B cell (primary cell): ENCODE data around the gene PRPF31. TPM values are rescaled to one million over a fixed set of nuclear protein-coding genes. Genes with fewer than 3 reads are reported as not detected.
A peak's percentile ranks its signal among the peaks of the same experiment; 100 is the strongest.
"Not testable (repeated sequence)": the region's sequence is repeated elsewhere in the genome, so short reads cannot be mapped to it uniquely, and the experiment has no call there.

Experiments
- ATAC-seq: fragments of 200-7000 bp; cut with Tn5 transposase; one replicate; pipeline ENCODE4 v1.10.0; 2021; ENCODE audit warnings: low read depth, mild to moderate bottlenecking, moderate number of reproducible peaks, moderate library complexity
- CTCF ChIA-PET: fragments of 350-600 bp; sonication (Branson Sonifier 250); formaldehyde crosslinking; loops from one replicate; lab custom pipeline; 2021; ENCODE audit warnings: antibody characterized with exemption, inconsistent platforms; lab: Charles Lee
- POLR2A ChIA-PET: fragments of 350-600 bp; sonication (Branson Sonifier 250); formaldehyde crosslinking; loops from one replicate; lab custom pipeline; 2021; ENCODE audit warnings: antibody characterized with exemption; lab: Charles Lee
- DNase-seq: peaks from one replicate; pipeline ENCODE4 v3.0.0; 2013
- H2AFZ ChIP-seq: 2 replicates; pipeline ENCODE4 v1.6.1; 2012; ENCODE audit warnings: mild to moderate bottlenecking, low read depth, low read length; ENCODE audit not compliant: insufficient read depth, poor library complexity, severe bottlenecking
- H3K27ac ChIP-seq, 2 donors: 1 replicate in 1 of 2; 2 replicates in 1 of 2; pipeline ENCODE4 v1.5.1; 2012 to 2013; ENCODE audit warnings: low read length in 2 of 2, mild to moderate bottlenecking in 2 of 2, moderate library complexity in 1 of 2
- H3K27me3 ChIP-seq, 4 experiments: fragments of 200-600 bp in 1 of 4; sonication (generic) in 1 of 4; replicated peaks in 1 of 4; 1 replicate in 2 of 4; 2 replicates in 2 of 4; pipeline versions ENCODE4 v1.6.1 to v1.7.0; 2013 to 2016; ENCODE audit warnings: low read length in 3 of 4, mild to moderate bottlenecking in 2 of 4, mixed read lengths in 1 of 4, moderate library complexity in 1 of 4; ENCODE audit not compliant: insufficient read depth in 4 of 4, control insufficient read depth in 3 of 4; ENCODE audit errors: control extremely low read depth in 1 of 4
- H3K36me3 ChIP-seq, 2 experiments: replicated peaks in 1 of 2; 1 replicate in 1 of 2; 2 replicates in 1 of 2; pipeline versions ENCODE4 v1.6.1 to v1.7.1; 2013; ENCODE audit warnings: low read length in 1 of 2; ENCODE audit not compliant: insufficient read depth in 2 of 2, control insufficient read depth in 1 of 2; ENCODE audit errors: control extremely low read depth in 1 of 2, extremely low read depth in 1 of 2
- H3K4me1 ChIP-seq, 2 donors: fragments of 200-600 bp in 1 of 2; sonication (generic) in 1 of 2; 1 replicate in 1 of 2; 2 replicates in 1 of 2; pipeline versions ENCODE4 v1.5.1 to v1.6.1; 2013 to 2017; ENCODE audit warnings: low read length in 2 of 2; ENCODE audit not compliant: control insufficient read depth in 2 of 2, insufficient read depth in 2 of 2
- H3K4me2 ChIP-seq: replicated peaks from 2 replicates; pipeline ENCODE3; 2012; ENCODE audit warnings: mild to moderate bottlenecking, low read depth, low read length; ENCODE audit not compliant: poor library complexity, severe bottlenecking
- H3K4me3 ChIP-seq, 5 experiments: fragments of 200-600 bp in 1 of 5; sonication (generic) in 1 of 5; 1 replicate in 3 of 5; 2 replicates in 2 of 5; pipeline versions ENCODE4 v1.5.1 to v1.7.0; 2011 to 2016; ENCODE audit warnings: low read length in 4 of 5, mild to moderate bottlenecking in 4 of 5, low read depth in 2 of 5, control low read depth in 1 of 5, moderate library complexity in 1 of 5; ENCODE audit not compliant: insufficient read depth in 1 of 5; ENCODE audit errors: control extremely low read depth in 1 of 5, extremely low read depth in 1 of 5
- H3K79me2 ChIP-seq: fragments of 200-600 bp; sonication (generic); one replicate; pipeline ENCODE4 v1.6.0; 2016; ENCODE audit warnings: low read length; ENCODE audit not compliant: control insufficient read depth, insufficient read depth
- H3K9ac ChIP-seq: fragments of 200-600 bp; sonication (generic); 2 replicates; pipeline ENCODE4 v1.6.1; 2017; ENCODE audit warnings: mild to moderate bottlenecking, low read length, moderate library complexity
- H3K9me3 ChIP-seq, 3 donors: one replicate each; pipeline versions ENCODE4 v1.6.1 to v1.7.1; 2013; ENCODE audit warnings: low read length in 2 of 3; ENCODE audit not compliant: control insufficient read depth in 2 of 3, insufficient read depth in 1 of 3; ENCODE audit errors: control extremely low read depth in 1 of 3
- H4K20me1 ChIP-seq: 2 replicates; pipeline ENCODE4 v1.6.0; 2012; ENCODE audit warnings: mild to moderate bottlenecking, low read length; ENCODE audit not compliant: insufficient read depth, control insufficient read depth, poor library complexity, severe bottlenecking
- H3K27ac Mint-ChIP-seq: one replicate; pipeline ENCODE4 v1.8.0; 2021; ENCODE audit warnings: mixed read lengths
- H3K27me3 Mint-ChIP-seq: one replicate; pipeline ENCODE4 v1.8.0; 2021; ENCODE audit warnings: mixed read lengths
- H3K4me1 Mint-ChIP-seq: one replicate; pipeline ENCODE4 v1.8.0; 2021; ENCODE audit warnings: mixed read lengths
- H3K4me3 Mint-ChIP-seq: one replicate; pipeline ENCODE4 v1.8.0; 2021; ENCODE audit warnings: mixed read lengths
- H3K9me3 Mint-ChIP-seq: one replicate; pipeline ENCODE4 v1.8.0; 2022; ENCODE audit warnings: mixed read lengths; ENCODE audit not compliant: insufficient read depth
- EZH2 ChIP-seq: IDR thresholded peaks from 2 replicates; pipeline ENCODE4 v1.6.1; 2012; ENCODE audit warnings: borderline replicate concordance, low read depth, mild to moderate bottlenecking, moderate library complexity, low read length; ENCODE audit not compliant: insufficient read depth, poor library complexity, severe bottlenecking
- WGBS: methylation state at CpG from one replicate; pipeline ENCODE4 v1.1.5; 2013; ENCODE audit warnings: missing lambda C conversion rate; ENCODE audit not compliant: insufficient coverage; 5-methylcytosine and 5-hydroxymethylcytosine counted together
- intact Hi-C: fragments of 100-400 bp; cut with micrococcal nuclease; formaldehyde crosslinking; loops from one replicate; pipeline ENCODE4 v1.10.0; 2022
- polyA plus RNA-seq: library from polyadenylated mRNA; depleted of rRNA; stranded (reverse); fragments of >200 nt; gene quantifications from 2 replicates; pipeline ENCODE4 v1.2.3, GENCODE V29; 2012
- total RNA-seq, 2 donors: library from RNA; stranded (reverse); fragments of 120-200 nt in 1 of 2; gene quantifications; 1 replicate in 1 of 2; 2 replicates in 1 of 2; pipeline versions ENCODE4 v1.2.3 to v1.2.4, GENCODE V29; 2013 to 2022
- TF ChIP-seq, protein P1 (sequence below): fragments of 200-600 bp; IDR thresholded peaks from one replicate; pipeline ENCODE4 v1.8.0; 2022; ENCODE audit warnings: antibody characterized with exemption, mild to moderate bottlenecking

PRPF31 gene
- total and polyA plus RNA-seq, 2 donors (not counting 1 experiment from before 2014, with no cell fraction given): 61.2 to 66.2 TPM

DNA sequence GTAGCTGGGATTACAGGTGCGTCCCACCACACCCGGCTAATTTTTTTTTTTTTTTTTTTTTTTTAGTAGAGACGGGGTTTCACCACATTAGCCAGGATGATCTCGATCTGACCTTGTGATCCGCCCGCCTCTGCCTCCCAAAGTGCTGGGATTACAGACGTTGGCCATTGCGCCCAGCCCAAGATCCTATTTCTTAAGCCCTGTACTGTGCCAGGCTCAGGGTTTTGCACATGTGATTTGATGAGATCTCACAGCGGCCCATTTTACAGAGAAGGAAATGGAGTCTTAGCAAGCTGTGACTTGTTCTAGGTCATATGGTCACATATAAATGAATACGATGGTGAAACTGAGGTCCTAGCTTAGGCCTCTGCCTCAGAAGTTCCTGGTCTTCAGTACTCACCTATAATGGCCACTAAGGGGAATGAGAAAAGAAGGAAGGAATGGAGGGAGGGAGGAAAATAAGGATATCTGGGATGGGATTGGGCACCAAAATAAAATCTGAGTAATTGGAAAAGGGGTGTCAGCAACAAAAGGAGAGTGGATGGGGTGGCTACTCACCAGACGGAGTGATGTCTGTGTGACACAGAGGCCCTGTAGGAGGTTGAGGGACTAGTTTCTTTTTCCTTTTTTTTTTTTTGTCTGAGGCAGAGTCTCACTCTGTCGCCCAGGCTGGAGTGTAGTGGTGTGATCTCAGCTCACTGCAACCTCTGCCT, 16.2 kb upstream of the PRPF31 start:
- intact Hi-C loops: no loop called here
- Histone ChIP-seq H3K36me3 (no peaks in the 10 kb centered on the region), H3K79me2 (peaks cover 16% of the 10 kb centered on the region), H3K27me3 (peaks cover 0 to 21% (median 12%) of the 10 kb centered on the region in 4 experiments), H4K20me1 (no peaks in the 10 kb centered on the region), H3K9ac (no peak overlapping the region), H2AFZ (no peak overlapping the region), H3K4me2 (no peak overlapping the region), H3K4me3 (no peak overlapping the region), H3K9me3 (peaks cover 0 to 19% (median 0%) of the 10 kb centered on the region in 3 donors), H3K27ac (no peak overlapping the region), H3K4me1 (peaks cover 20 to 28% of the 10 kb centered on the region in 2 donors)
- peaks cover 20% of the 10 kb centered on the region for H3K4me1 Mint-ChIP-seq
- TF ChIP-seq, protein P1, sequence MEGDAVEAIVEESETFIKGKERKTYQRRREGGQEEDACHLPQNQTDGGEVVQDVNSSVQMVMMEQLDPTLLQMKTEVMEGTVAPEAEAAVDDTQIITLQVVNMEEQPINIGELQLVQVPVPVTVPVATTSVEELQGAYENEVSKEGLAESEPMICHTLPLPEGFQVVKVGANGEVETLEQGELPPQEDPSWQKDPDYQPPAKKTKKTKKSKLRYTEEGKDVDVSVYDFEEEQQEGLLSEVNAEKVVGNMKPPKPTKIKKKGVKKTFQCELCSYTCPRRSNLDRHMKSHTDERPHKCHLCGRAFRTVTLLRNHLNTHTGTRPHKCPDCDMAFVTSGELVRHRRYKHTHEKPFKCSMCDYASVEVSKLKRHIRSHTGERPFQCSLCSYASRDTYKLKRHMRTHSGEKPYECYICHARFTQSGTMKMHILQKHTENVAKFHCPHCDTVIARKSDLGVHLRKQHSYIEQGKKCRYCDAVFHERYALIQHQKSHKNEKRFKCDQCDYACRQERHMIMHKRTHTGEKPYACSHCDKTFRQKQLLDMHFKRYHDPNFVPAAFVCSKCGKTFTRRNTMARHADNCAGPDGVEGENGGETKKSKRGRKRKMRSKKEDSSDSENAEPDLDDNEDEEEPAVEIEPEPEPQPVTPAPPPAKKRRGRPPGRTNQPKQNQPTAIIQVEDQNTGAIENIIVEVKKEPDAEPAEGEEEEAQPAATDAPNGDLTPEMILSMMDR: no peak
- TF ChIP-seq EZH2: no peak
- no peaks in the 10 kb centered on the region for H3K9me3 Mint-ChIP-seq
- POLR2A ChIA-PET: no interaction called here
- CTCF ChIA-PET: no interaction called here
- H3K27ac Mint-ChIP-seq: no peak overlapping the region
- 97% methylated on average over 6 of the region's 12 CpGs for WGBS
- peaks cover 8% of the 10 kb centered on the region for H3K27me3 Mint-ChIP-seq
- DNase-seq: no peak
- H3K4me3 Mint-ChIP-seq: no peak overlapping the region
- ATAC-seq: no peak

DNA sequence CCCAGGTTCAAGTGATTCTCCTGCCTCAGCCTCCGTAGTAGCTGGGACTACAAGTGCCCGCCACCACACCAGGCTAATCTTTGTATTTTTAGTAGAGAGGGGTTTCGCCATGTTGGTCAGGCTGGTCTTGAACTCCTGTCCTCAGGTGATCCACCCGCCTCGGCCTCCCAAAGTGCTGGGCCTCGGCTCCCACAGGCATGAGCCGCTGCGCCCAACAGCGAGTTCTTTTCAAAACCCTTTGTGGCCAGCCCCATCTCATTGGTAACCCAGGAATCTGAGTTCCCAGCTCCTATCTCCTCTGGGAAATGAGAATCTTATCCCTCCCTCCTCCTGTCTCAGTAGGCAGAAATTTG, 15.7 kb upstream of the PRPF31 start:
- H3K9ac ChIP-seq, CTCF ChIA-PET, DNase-seq, H2AFZ ChIP-seq, H3K27me3 Mint-ChIP-seq, H4K20me1 ChIP-seq, H3K27ac Mint-ChIP-seq, H3K9me3 Mint-ChIP-seq, POLR2A ChIA-PET, H3K36me3 ChIP-seq, H3K4me3 Mint-ChIP-seq, ATAC-seq, H3K27ac ChIP-seq, H3K4me2 ChIP-seq: not testable (repeated sequence)
- H3K79me2 ChIP-seq: peaks cover 22% of the 10 kb centered on the region
- H3K9me3 ChIP-seq: peaks cover 0 to 15% (median 0%) of the 10 kb centered on the region in 3 donors
- peaks cover 0 to 16% (median 8%) of the 10 kb centered on the region in 4 experiments for H3K27me3 ChIP-seq
- peaks cover 22% of the 10 kb centered on the region for H3K4me1 Mint-ChIP-seq
- peaks cover 18 to 28% of the 10 kb centered on the region in 2 donors for H3K4me1 ChIP-seq
- WGBS: 98% methylated on average over 7 of the region's 9 CpGs
- peak overlapping the region in 1 of 5 experiments; percentile 5 for H3K4me3 ChIP-seq
- intact Hi-C loops: loop anchor here (5.0 kb wide), 1 partner anchor 903 kb away; no protein-coding TSS in a partner anchor
